ENCODE data around the gene FOSL1.
A peak's percentile ranks its signal among the peaks of the same experiment; 100 is the strongest.

FOSL1 gene

GRCh38 chr11:65857853-65858680 is 42.1 kb downstream of the FOSL1 start, which contains the start of gene CFL1:
TSS of gene CFL1 (minus strand) at chr11:65858180. CDS start at chr11:65858099, 81 bp downstream.
- H2AFZ ChIP-seq (ENCODE audit: low read depth), result peak within 1 kb of the TSS; percentile 55
- H3K4me1 ChIP-seq (ENCODE audit: low read depth, poor library complexity, severe bottlenecking), result peaks cover 34% of the 10 kb centered on the region
- H3K36me3 ChIP-seq (ENCODE audit: insufficient read depth), result peaks cover 13% of the 10 kb centered on the region; the same call in 1 of the 2 replicates
- no peak within 1 kb of the TSS for H3K4me3 ChIP-seq (IDR thresholded peaks at IDR 0.05; ENCODE audit: insufficient read depth, low read depth, low read length)
- H4K20me1 ChIP-seq (ENCODE audit: insufficient read depth), result peaks cover 10% of the 10 kb centered on the region
- H3K4me2 ChIP-seq, result peak within 1 kb of the TSS; percentile 98
- H3K79me2 ChIP-seq (ENCODE audit: insufficient read depth, low read depth), result peaks cover 58% of the 10 kb centered on the region
- no peak for TF ChIP-seq CTCF (conservative IDR thresholded peaks at IDR 0.05; ENCODE audit: low read depth, low read length)
- H3K27ac ChIP-seq, result peak within 1 kb of the TSS; percentile 65
- peak within 1 kb of the TSS; percentile 69 for H3K9ac ChIP-seq
- H3K27me3 ChIP-seq (ENCODE audit: insufficient read depth, low read depth), result no peaks in the 10 kb centered on the region

- H3K4me1 ChIP-seq (ENCODE audit: low read depth, poor library complexity, severe bottlenecking), result peaks cover 29% of the 10 kb centered on the region
- H3K4me3 ChIP-seq (IDR thresholded peaks at IDR 0.05; ENCODE audit: insufficient read depth, low read depth, low read length), result no peak overlapping the region
- peaks cover 10% of the 10 kb centered on the region for H4K20me1 ChIP-seq (ENCODE audit: insufficient read depth)
- no peaks in the 10 kb centered on the region for H3K27me3 ChIP-seq (ENCODE audit: insufficient read depth, low read depth)
- H2AFZ ChIP-seq (ENCODE audit: low read depth), result no peak overlapping the region
- peak overlapping the region; percentile 98; the same call in 1 of the 2 replicates for H3K4me2 ChIP-seq
- H3K79me2 ChIP-seq (ENCODE audit: insufficient read depth, low read depth), result peaks cover 54% of the 10 kb centered on the region
- no peak for TF ChIP-seq CTCF (conservative IDR thresholded peaks at IDR 0.05; ENCODE audit: low read depth, low read length)
- H3K9ac ChIP-seq, result peak overlapping the region; percentile 69
- H3K36me3 ChIP-seq (ENCODE audit: insufficient read depth), result peaks cover 13% of the 10 kb centered on the region; the same call in 1 of the 2 replicates
- H3K27ac ChIP-seq, result peak overlapping the region; percentile 65
These were observed 42.7 kb downstream of the FOSL1 start for GRCh38 chr11:65857500-65857852.

GRCh38 chr11:65856689-65857499 is 43.3 kb downstream of the FOSL1 start:
- Histone ChIP-seq H3K27me3 (ENCODE audit: insufficient read depth, low read depth) (no peaks in the 10 kb centered on the region), H3K4me2 (peak overlapping the region; percentile 98), H3K27ac (peak overlapping the region; percentile 65), H3K79me2 (ENCODE audit: insufficient read depth, low read depth) (peaks cover 48% of the 10 kb centered on the region), H2AFZ (ENCODE audit: low read depth) (no peak overlapping the region), H4K20me1 (ENCODE audit: insufficient read depth) (peaks cover 10% of the 10 kb centered on the region), H3K4me1 (ENCODE audit: low read depth, poor library complexity, severe bottlenecking) (peaks cover 24% of the 10 kb centered on the region), H3K9ac (peak overlapping the region; percentile 69), H3K36me3 (ENCODE audit: insufficient read depth) (peaks cover 13% of the 10 kb centered on the region; the same call in 1 of the 2 replicates), H3K4me3 (IDR thresholded peaks at IDR 0.05; ENCODE audit: insufficient read depth, low read depth, low read length) (no peak overlapping the region)
- no peak for TF ChIP-seq CTCF (conservative IDR thresholded peaks at IDR 0.05; ENCODE audit: low read depth, low read length)

- Histone ChIP-seq H3K4me2 (peak overlapping the region; percentile 98), H3K4me1 (ENCODE audit: low read depth, poor library complexity, severe bottlenecking) (peaks cover 20% of the 10 kb centered on the region), H3K79me2 (ENCODE audit: insufficient read depth, low read depth) (peaks cover 38% of the 10 kb centered on the region), H3K27me3 (ENCODE audit: insufficient read depth, low read depth) (no peaks in the 10 kb centered on the region), H2AFZ (ENCODE audit: low read depth) (no peak overlapping the region), H3K36me3 (ENCODE audit: insufficient read depth) (peaks cover 13% of the 10 kb centered on the region; the same call in 1 of the 2 replicates), H4K20me1 (ENCODE audit: insufficient read depth) (peaks cover 10% of the 10 kb centered on the region), H3K9ac (no peak overlapping the region), H3K27ac (no peak overlapping the region), H3K4me3 (IDR thresholded peaks at IDR 0.05; ENCODE audit: insufficient read depth, low read depth, low read length) (no peak overlapping the region)
- TF ChIP-seq CTCF (conservative IDR thresholded peaks at IDR 0.05; ENCODE audit: low read depth, low read length), result no peak
These were observed 44.2 kb downstream of the FOSL1 start for GRCh38 chr11:65855927-65856363.
